CD4-positive, alpha-beta T cell (primary cell): Measurements from ENCODE around the gene MTG2. TPM values are rescaled to one million over a fixed set of nuclear protein-coding genes. Genes with fewer than 3 reads are reported as not detected.
A peak's percentile ranks its signal among the peaks of the same experiment; 100 is the strongest.

ENCODE experiments used
- ATAC-seq: fragments of 200-7000 bp; cut with Tn5 transposase; one replicate; pipeline ENCODE4 v1.10.0; 2022; ENCODE audit warnings: mild to moderate bottlenecking; ENCODE audit not compliant: poor library complexity
- CTCF ChIA-PET: fragments of 350-600 bp; sonication (Branson Sonifier 250); formaldehyde crosslinking; loops from one replicate; lab custom pipeline; 2021; ENCODE audit warnings: antibody characterized with exemption, inconsistent platforms; lab: Charles Lee
- POLR2A ChIA-PET: fragments of 350-600 bp; sonication (Branson Sonifier 250); formaldehyde crosslinking; loops from one replicate; lab custom pipeline; 2021; ENCODE audit warnings: antibody characterized with exemption, inconsistent platforms; lab: Charles Lee
- DNase-seq, 14 experiments: peaks; one replicate each; pipeline ENCODE4 v3.0.0-alpha.2; 2013 to 2020; ENCODE audit warnings: mixed read lengths in 2 of 14
- H3K27ac ChIP-seq, 2 donors: one replicate each; pipeline versions ENCODE4 v1.5.1 to v1.7.0; 2013; ENCODE audit warnings: low read length in 2 of 2, low read depth in 1 of 2, mild to moderate bottlenecking in 1 of 2
- H3K27me3 ChIP-seq, 2 experiments: 1 replicate in 1 of 2; 2 replicates in 1 of 2; pipeline versions ENCODE4 v1.6.1 to v1.7.0; 2013; ENCODE audit warnings: low read length in 2 of 2, control low read depth in 1 of 2, mild to moderate bottlenecking in 1 of 2, moderate library complexity in 1 of 2; ENCODE audit not compliant: insufficient read depth in 2 of 2, control insufficient read depth in 1 of 2
- H3K36me3 ChIP-seq: one replicate; pipeline ENCODE4 v1.6.1; 2013; ENCODE audit warnings: low read length, control low read depth; ENCODE audit not compliant: insufficient read depth
- H3K4me1 ChIP-seq: one replicate; pipeline ENCODE4 v1.6.1; 2013; ENCODE audit warnings: low read length, control low read depth; ENCODE audit not compliant: insufficient read depth
- H3K4me3 ChIP-seq: one replicate; pipeline ENCODE4 v1.5.1; 2013; ENCODE audit warnings: mild to moderate bottlenecking, low read length, moderate library complexity
- H3K9me3 ChIP-seq, 2 experiments: 1 replicate in 1 of 2; 2 replicates in 1 of 2; pipeline versions ENCODE4 v1.6.1 to v1.7.0; 2013; ENCODE audit warnings: low read length in 2 of 2, mild to moderate bottlenecking in 2 of 2, control low read depth in 1 of 2, moderate library complexity in 1 of 2; ENCODE audit not compliant: control insufficient read depth in 1 of 2, insufficient read depth in 1 of 2
- H3K27ac Mint-ChIP-seq: one replicate; pipeline ENCODE4 v1.8.0; 2020; ENCODE audit warnings: mixed read lengths
- H3K27me3 Mint-ChIP-seq: one replicate; pipeline ENCODE4 v1.8.0; 2021; ENCODE audit warnings: mixed read lengths
- H3K36me3 Mint-ChIP-seq: one replicate; pipeline ENCODE4 v1.8.0; 2021; ENCODE audit warnings: low read depth, mixed read lengths
- H3K4me1 Mint-ChIP-seq: one replicate; pipeline ENCODE4 v1.8.0; 2021; ENCODE audit warnings: low read depth, mixed read lengths
- H3K4me3 Mint-ChIP-seq: one replicate; pipeline ENCODE4 v1.8.0; 2020; ENCODE audit warnings: mild to moderate bottlenecking, mixed read lengths
- H3K9me3 Mint-ChIP-seq: one replicate; pipeline ENCODE4 v1.8.0; 2020; ENCODE audit warnings: mixed read lengths
- CTCF ChIP-seq: fragments of 200-600 bp; IDR thresholded peaks from one replicate; pipeline ENCODE4 v1.8.0; 2022; ENCODE audit warnings: antibody characterized with exemption, mild to moderate bottlenecking
- intact Hi-C, 2 experiments: fragments of 100-400 bp; cut with DNase I in 1 of 2; cut with micrococcal nuclease in 1 of 2; formaldehyde crosslinking; loops; one replicate each; pipeline versions ENCODE4 v1.15.1 to v1.9.0; 2023 to 2025; cut with DNase I, micrococcal nuclease
- total RNA-seq, 174 experiments: library from RNA in 2 of 174; stranded (reverse) in 2 of 174; gene quantifications; one replicate each; pipeline ENCODE4 v1.2.3 and lab custom pipeline; 2021 to 2026

The MTG2 gene
- total RNA-seq, 2 experiments from 2014 or later, result 9.5 to 9.9 TPM

DNA sequence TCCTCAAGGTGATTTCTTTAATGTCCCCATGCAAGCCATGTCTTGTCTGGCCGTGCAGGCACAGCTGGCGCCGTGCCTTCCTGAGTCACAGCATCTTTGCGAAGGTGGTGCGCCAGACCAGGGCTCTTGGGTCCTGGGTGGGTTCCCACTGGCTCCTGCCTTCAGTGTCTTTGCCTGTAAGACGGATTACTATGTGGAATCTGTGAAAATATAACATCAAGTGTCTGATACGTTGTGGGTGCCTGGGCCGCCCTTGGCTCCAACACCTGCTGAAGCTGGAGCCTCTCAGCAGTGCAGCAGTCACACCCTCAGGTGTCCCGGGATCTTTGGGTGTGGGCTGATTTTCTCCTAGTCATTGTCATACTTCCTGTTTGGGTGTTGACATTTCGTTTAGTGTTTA is 58.7 kb downstream of the MTG2 start:
- H3K36me3 ChIP-seq, result peaks cover 23% of the 10 kb centered on the region
- H3K4me1 ChIP-seq, result peaks cover 48% of the 10 kb centered on the region
- no peaks in the 10 kb centered on the region for H3K27me3 Mint-ChIP-seq
- H3K27ac Mint-ChIP-seq, result peak overlapping the region; percentile 27
- H3K9me3 ChIP-seq, result no peaks in the 10 kb centered on the region
- H3K4me1 Mint-ChIP-seq, result peaks cover 50% of the 10 kb centered on the region
- no peak overlapping the region for H3K4me3 ChIP-seq
- intact Hi-C loops, result no loop called here
- no peak for DNase-seq
- ChIA-PET POLR2A (no interaction called here), CTCF (no interaction called here)
- no peak for ATAC-seq
- no peak for TF ChIP-seq CTCF
- no peaks in the 10 kb centered on the region for H3K9me3 Mint-ChIP-seq
- peak overlapping the region in 1 of 2 donors; percentile 3 for H3K27ac ChIP-seq
- no peaks in the 10 kb centered on the region for H3K27me3 ChIP-seq
- H3K4me3 Mint-ChIP-seq, result peak overlapping the region; percentile 69
- H3K36me3 Mint-ChIP-seq, result peaks cover 28% of the 10 kb centered on the region

GRCh38 chr20:62242176-62242575 is 59.3 kb downstream of the MTG2 start:
- H3K4me3 ChIP-seq, result no peak overlapping the region
- Mint-ChIP-seq H3K36me3 (peaks cover 28% of the 10 kb centered on the region), H3K27me3 (no peaks in the 10 kb centered on the region), H3K9me3 (no peaks in the 10 kb centered on the region), H3K4me1 (peaks cover 53% of the 10 kb centered on the region), H3K27ac (peak overlapping the region; percentile 27), H3K4me3 (peak overlapping the region; percentile 69)
- H3K27me3 ChIP-seq, result no peaks in the 10 kb centered on the region
- peaks cover 52% of the 10 kb centered on the region for H3K4me1 ChIP-seq
- CTCF ChIA-PET, result no interaction called here
- intact Hi-C loops, result no loop called here
- H3K36me3 ChIP-seq, result peaks cover 23% of the 10 kb centered on the region
- no peak for DNase-seq
- H3K9me3 ChIP-seq, result no peaks in the 10 kb centered on the region
- no peak for ATAC-seq
- no peak overlapping the region for H3K27ac ChIP-seq
- POLR2A ChIA-PET, result no interaction called here
- TF ChIP-seq CTCF, result no peak

GRCh38 chr20:62243106-62243505 is 60.3 kb downstream of the MTG2 start:
- Histone ChIP-seq H3K36me3 (peaks cover 23% of the 10 kb centered on the region), H3K27me3 (no peaks in the 10 kb centered on the region), H3K27ac (no peak overlapping the region), H3K9me3 (no peaks in the 10 kb centered on the region), H3K4me3 (no peak overlapping the region), H3K4me1 (peaks cover 46% of the 10 kb centered on the region)
- peaks cover 28% of the 10 kb centered on the region for H3K36me3 Mint-ChIP-seq
- H3K4me3 Mint-ChIP-seq, result no peak overlapping the region
- TF ChIP-seq CTCF, result no peak
- ChIA-PET POLR2A (no interaction called here), CTCF (no interaction called here)
- H3K9me3 Mint-ChIP-seq, result no peaks in the 10 kb centered on the region
- ATAC-seq (no peak), DNase-seq (no peak)
- no peaks in the 10 kb centered on the region for H3K27me3 Mint-ChIP-seq
- peaks cover 51% of the 10 kb centered on the region for H3K4me1 Mint-ChIP-seq
- no peak overlapping the region for H3K27ac Mint-ChIP-seq
- intact Hi-C loops, result no loop called here
